HL-60/S4 treated with retinoic acid at 250 ng/mL for 4 days and 3 days (cell line): Measurements from ENCODE around the gene NMB.

Experiments
- in situ Hi-C: fragments of 300-500 bp; cut with MboI; formaldehyde crosslinking; loops from 2 replicates; pipeline ENCODE4 v1.7.0; 2022; ENCODE audit warnings: low sequenced_read_pairs

Gene NMB

DNA sequence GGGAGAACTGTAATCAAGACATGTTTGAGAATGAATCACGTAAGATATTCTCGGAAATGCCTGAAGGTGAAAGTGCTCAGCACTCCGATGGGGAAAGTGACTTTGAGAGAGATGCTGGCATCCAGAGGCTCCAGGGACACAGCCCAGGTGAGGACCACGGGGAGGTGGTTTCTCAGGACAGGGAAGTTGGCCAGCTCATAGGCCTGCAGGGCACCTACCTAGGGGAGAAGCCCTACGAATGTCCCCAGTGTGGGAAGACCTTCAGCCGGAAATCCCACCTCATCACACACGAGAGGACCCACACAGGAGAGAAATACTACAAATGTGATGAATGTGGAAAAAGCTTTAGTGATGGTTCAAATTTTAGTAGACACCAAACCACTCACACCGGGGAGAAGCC lies 37.4 kb downstream of the NMB start:
- in situ Hi-C loops = no loop called here

DNA sequence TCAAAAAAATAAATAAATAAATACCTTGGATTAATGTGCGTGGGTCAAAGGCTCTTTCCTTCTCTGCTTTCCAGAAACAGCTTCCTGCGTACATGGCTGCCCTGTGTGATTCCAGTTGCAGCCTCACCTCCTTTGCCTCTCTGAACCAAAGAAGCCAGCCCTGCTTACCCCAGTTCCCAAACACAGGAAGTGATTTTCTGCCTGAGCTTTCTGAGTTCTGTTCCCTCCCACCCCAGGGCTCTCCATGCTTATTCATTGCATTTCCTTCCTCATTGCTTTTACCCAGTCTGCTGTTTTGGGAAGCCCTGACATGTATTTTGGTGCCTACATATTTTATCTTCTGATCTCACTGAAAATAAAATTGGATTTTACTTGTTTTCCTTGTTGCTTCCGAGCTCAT lies 41.8 kb downstream of the NMB start:
- in situ Hi-C loops = no loop called here

DNA sequence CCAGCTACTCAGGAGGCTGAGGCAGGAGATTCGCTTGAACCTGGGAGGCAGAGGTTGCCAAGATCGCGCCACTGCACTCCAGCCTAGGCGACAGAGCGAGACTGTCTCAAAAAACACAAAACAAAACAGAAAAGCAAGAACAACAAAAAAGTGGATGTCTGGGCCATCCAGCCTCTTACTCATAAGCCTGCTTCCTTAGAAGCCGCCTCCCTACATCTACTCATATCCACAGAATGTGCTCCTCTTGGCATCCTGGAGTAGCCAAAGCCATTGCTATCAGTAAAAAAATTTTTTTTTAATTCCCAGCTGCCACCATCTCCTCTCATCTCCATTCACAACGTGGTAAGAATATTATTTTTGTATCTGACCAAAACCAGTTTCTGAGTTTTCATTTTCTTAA lies 46.4 kb downstream of the NMB start:
- in situ Hi-C loops = no loop called here

DNA sequence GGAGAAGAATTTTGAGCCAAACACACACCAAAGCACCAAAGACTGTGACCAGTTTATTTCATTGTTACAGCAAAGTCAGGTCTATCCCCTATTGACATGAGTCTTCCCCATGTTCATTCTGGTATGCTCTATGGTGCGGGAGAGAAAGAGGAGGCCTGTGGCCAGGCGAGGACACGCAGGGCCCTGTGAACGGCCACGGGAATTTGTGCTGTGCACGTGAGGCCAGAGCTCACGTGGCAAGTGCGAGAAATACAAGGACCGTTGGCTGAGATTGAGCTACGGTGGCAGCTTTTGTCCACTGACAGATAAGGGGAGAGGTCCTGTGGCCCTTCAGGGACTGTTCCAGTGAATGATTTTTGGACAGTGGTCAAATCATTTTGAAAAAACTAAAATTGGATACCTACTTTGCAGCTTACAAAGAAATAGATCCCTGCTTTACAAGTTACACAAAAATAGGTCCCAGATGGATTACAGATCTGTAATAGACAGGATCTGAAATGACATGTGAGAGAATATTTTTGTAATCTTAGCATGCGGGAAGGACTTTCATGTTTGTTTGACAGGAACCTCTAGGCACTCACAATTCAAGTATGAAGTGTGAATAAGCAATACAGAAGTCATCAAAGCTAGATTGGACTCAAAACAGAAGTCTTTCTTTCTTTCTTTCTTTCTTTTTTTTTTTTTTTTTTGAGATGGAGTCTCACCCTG lies 48.0 kb downstream of the NMB start:
- in situ Hi-C loops = no loop called here

DNA sequence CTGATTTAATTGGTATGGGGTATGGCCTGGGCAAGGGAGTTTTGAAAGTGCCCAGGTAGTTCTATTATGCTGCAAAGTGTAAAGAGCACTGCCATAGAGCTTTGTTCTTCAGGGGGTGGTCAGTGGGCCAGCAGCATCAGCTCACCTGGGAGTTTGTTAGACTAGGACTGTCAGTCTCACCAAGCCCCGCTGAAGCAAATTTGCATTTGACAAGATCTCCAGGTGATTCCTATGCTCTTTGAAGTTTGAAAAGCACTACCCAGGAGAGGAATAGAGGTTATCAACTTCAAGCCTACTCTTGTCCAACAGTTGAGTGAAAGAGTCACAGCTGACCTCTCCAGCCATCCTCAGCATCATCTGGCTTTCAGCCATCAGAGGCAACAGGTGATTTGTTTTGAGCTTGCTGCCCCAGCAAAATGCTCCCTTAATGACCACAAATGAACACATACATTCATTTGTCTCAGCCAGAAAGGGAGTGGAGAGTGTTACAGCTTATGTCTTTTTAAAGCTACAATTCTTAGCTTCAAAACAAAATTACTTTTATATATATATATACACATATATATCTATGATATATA lies 49.2 kb downstream of the NMB start:
- in situ Hi-C loops = no loop called here

DNA sequence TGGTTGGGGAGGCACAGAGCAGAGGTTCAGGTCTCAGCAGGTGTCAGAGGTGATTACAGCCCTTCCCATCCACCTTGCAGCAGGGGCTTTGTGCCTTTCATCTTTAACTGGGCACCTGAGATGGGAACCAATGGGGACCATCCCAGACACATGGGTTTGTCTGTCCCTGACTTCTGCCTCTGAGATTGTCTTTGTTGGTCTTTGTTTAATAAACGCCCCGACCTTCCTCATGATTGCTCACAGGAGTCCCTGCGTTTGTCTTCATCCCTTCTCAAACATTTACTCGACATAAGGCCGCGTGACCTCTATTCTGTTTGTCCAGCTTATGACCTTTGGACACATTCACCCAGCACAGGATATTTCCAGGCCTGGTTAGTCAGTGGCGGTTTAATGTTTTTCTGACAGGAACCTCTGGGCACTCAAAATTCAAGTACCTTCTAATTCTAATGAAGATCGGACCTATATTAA lies 51.3 kb downstream of the NMB start:
- in situ Hi-C loops = no loop called here

DNA sequence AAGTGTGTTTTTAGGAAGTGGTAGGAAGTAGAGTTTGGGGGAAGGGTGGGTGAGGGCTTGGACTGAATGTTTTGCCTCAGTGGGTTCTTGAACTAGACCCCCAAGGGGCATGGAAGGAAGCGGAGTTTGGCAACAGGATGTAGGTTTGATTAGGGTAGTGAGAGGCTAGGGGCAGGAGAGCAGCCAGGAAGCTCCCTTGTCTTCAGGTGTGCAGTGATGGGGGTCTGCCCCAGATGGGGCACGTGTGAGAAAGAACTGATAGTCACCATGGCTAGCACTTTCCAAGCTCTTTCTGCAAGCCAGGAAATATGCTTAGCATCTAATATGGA lies 52.5 kb downstream of the NMB start:
- in situ Hi-C loops = no loop called here
